ENCODE measurements around the gene SHROOM3. TPM values are rescaled to one million over a fixed set of nuclear protein-coding genes. Genes with fewer than 3 reads are reported as not detected.

Gene SHROOM3
- total RNA-seq, 4 donors from 2014 or later, result 29.5 to 127 (median 59.9) TPM

DNA sequence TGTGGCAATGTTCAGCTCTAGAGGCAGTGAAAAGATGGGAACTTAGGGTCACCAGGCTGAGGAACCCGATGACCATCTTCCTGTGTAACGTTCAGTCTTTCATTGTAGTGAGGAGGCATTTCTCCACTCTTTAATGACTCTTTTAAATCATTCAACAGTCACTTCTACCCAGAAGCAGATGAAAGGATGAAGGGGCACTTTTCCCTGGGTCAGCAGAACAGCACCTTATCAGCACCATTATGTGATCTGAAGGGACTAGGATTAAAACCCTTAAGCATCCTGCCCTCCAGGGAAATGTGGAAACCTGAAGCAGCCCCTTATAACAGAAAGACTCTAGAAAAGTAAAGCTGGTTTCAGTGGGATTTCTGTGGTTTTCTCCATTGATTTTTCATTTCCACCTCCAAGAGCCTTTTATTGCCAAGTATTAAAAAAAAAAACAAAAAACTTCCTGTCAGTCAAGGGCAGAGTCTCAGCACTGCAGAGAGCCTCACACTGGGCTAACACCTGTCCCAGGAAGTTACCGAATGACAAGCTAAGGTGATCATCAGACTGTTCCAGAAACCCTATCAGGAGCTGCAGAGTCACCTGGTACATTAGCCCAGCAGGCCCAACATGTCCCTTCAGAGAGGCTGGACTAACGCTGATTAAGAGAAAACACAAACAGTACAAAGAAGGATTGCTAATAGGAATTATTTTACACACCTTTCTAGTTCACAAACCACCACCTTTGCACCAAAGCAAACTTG lies 185.9 kb downstream of the SHROOM3 start:
- H3K27ac ChIP-seq, result peak overlapping the region in 3 of 4 donors; percentile 78 to 85 (median 81)
- H3K36me3 ChIP-seq, result no peaks in the 10 kb centered on the region
- H3K9me3 ChIP-seq, result no peaks in the 10 kb centered on the region
- H3K27me3 ChIP-seq, result no peaks in the 10 kb centered on the region
- H3K4me3 ChIP-seq, result no peak overlapping the region
- TF ChIP-seq EP300 (IDR thresholded peaks at IDR 0.05) (no peak), POLR2AphosphoS5 (IDR thresholded peaks at IDR 0.05) (no peak), POLR2A (IDR thresholded peaks at IDR 0.05) (no peak)
- TF ChIP-seq, protein P1, sequence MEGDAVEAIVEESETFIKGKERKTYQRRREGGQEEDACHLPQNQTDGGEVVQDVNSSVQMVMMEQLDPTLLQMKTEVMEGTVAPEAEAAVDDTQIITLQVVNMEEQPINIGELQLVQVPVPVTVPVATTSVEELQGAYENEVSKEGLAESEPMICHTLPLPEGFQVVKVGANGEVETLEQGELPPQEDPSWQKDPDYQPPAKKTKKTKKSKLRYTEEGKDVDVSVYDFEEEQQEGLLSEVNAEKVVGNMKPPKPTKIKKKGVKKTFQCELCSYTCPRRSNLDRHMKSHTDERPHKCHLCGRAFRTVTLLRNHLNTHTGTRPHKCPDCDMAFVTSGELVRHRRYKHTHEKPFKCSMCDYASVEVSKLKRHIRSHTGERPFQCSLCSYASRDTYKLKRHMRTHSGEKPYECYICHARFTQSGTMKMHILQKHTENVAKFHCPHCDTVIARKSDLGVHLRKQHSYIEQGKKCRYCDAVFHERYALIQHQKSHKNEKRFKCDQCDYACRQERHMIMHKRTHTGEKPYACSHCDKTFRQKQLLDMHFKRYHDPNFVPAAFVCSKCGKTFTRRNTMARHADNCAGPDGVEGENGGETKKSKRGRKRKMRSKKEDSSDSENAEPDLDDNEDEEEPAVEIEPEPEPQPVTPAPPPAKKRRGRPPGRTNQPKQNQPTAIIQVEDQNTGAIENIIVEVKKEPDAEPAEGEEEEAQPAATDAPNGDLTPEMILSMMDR (IDR thresholded peaks at IDR 0.05), result no peak
- ATAC-seq, result no peak
- peaks cover 19 to 49% (median 21%) of the 10 kb centered on the region in 3 donors for H3K4me1 ChIP-seq
- 71 to 73% methylated on average over 4 of the region's 4 CpGs for WGBS, 2 donors (ENCODE audit: low coverage in 1 of 2)

DNA sequence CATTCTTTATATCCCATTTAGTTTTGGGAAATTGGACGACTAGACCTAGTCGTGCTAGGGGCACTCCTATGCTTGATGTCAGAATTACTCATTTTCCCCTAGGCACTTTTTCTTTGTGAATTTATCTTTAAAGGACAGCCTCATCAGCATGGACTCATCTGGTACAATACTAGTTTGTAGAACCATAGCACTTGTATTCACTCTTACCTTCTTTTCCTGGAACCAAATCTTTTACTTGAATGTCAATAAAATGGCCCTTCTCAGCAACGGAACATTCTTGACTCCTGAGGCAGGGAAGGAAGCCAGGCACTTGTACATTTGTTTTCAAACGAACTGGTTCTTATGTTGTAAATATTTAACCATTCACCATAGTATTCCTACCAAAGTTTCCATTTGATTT lies 187.1 kb downstream of the SHROOM3 start:
- H3K27ac ChIP-seq, result peak overlapping the region; percentile 78 to 94 (median 83)
- H3K9me3 ChIP-seq, result no peaks in the 10 kb centered on the region
- WGBS, 2 donors (ENCODE audit: low coverage in 1 of 2), result 19 to 31% methylated on average over 4 of the region's 4 CpGs
- no peak for TF ChIP-seq EP300 (IDR thresholded peaks at IDR 0.05)
- peak; percentile 49 for TF ChIP-seq POLR2AphosphoS5 (IDR thresholded peaks at IDR 0.05)
- H3K27me3 ChIP-seq, result no peaks in the 10 kb centered on the region
- no peaks in the 10 kb centered on the region for H3K36me3 ChIP-seq
- H3K4me1 ChIP-seq, result peaks cover 19 to 54% (median 21%) of the 10 kb centered on the region in 3 donors
- ATAC-seq, result no peak
- no peak overlapping the region for H3K4me3 ChIP-seq

DNA sequence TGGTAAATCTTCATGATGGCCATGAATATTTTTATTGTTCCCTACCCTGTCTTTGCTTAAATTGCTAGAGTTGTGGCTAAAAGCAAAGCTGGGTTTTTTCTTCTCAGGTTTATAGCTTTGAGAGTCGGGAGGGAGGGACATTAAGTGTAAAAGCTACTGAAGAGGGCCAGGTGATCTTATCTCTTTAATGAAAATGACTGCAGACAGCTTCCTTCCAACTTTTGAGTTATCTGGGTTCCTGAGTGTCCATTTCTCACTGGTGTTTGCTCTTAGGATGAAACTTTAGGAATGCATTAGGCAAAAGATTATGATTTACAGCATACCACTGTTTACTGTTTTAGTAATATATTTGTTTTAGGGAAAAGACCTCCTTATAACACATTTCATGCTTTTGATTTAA lies 187.7 kb downstream of the SHROOM3 start:
- no peaks in the 10 kb centered on the region for H3K9me3 ChIP-seq
- no peak for ATAC-seq
- H3K27ac ChIP-seq, result peak overlapping the region; percentile 78 to 94 (median 83)
- no peaks in the 10 kb centered on the region for H3K36me3 ChIP-seq
- H3K4me3 ChIP-seq, result no peak overlapping the region
- TF ChIP-seq POLR2A (IDR thresholded peaks at IDR 0.05) (no peak), POLR2AphosphoS5 (IDR thresholded peaks at IDR 0.05) (no peak), EP300 (IDR thresholded peaks at IDR 0.05) (no peak)
- TF ChIP-seq, protein P1 (IDR thresholded peaks at IDR 0.05), result no peak
- H3K27me3 ChIP-seq, result no peaks in the 10 kb centered on the region
- WGBS, 2 donors (ENCODE audit: low coverage in 1 of 2), result 25 to 38% methylated on average over 1 of the region's 1 CpG
- H3K4me1 ChIP-seq, result peaks cover 19 to 59% (median 21%) of the 10 kb centered on the region in 3 donors

DNA sequence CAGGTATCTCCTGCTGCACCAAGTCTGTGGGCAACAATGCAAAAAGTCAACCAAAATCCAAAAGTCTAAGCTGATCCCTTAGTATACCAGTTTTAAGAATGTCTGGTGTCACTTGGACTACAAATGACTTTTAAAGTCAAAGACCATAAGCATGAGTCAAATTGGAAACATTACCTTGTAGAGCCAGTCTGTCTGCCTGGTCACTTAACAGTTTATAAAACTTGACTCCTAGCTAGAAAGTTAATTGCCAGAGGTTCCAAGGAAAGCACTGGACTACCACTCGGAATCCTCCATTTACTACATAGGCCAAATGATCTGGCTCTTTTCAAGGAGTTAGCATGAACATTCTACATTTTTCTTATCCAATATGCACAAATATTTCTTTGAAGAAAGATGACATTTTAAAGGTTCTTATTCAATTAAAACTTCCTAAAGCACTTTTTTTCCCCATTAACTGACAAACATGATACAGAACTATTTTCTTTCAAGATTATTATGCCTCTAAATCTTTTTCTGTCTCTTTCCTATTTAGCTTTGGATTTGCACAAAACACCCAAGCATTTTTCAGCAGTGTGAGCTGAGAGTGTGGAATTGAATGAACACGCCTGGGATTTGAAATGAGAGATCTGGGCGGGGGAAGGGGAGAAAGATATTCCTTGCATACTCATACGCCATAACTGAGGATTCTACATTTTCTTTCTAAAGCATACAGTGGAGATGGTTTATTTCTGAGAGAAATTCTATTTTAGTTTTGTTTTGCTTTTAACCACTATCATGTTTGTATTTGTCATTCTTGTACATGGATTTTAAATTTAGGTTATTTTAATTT lies 188.4 kb downstream of the SHROOM3 start:
- Histone ChIP-seq H3K36me3 (no peaks in the 10 kb centered on the region), H3K4me3 (peak overlapping the region in 1 of 2 donors; percentile 12)

DNA sequence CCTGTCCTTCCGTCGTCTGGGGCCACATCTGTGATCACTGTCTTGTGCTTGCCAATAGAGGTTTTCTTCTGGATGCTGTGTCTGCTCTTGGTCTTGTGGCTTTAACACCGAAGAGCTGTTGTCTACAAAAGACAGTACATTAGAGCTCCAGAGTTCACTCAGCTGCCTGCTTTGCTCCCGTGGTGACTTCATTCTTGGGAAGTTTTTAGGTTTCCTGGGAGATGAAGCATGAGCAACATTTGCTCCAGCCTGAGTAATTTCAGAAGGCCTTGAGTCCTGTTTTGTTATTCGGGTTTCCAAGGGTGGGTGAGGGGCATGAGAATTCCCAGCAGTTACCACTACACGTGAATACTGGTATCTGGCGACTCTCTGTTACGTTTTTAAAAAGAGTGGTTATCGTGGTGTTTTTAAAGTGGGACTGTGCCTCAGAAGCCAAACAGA lies 189.2 kb downstream of the SHROOM3 start:
- H3K4me1 ChIP-seq, result peaks cover 19 to 59% (median 21%) of the 10 kb centered on the region in 3 donors
- no peaks in the 10 kb centered on the region for H3K27me3 ChIP-seq
- TF ChIP-seq EP300 (IDR thresholded peaks at IDR 0.05) (no peak), POLR2AphosphoS5 (IDR thresholded peaks at IDR 0.05) (peak; percentile 84), POLR2A (IDR thresholded peaks at IDR 0.05) (no peak)
- TF ChIP-seq, protein P1 (IDR thresholded peaks at IDR 0.05), result no peak
- peak overlapping the region; percentile 78 to 94 (median 83) for H3K27ac ChIP-seq
- H3K4me3 ChIP-seq, result peak overlapping the region in 1 of 2 donors; percentile 12
- WGBS, 2 donors (ENCODE audit: low coverage in 1 of 2), result 15 to 32% methylated on average over 8 to 9 of the region's 9 CpGs
- no peaks in the 10 kb centered on the region for H3K9me3 ChIP-seq
- peak; percentile 89 for ATAC-seq
- no peaks in the 10 kb centered on the region for H3K36me3 ChIP-seq

More for the DNA sequence above, 188.4 kb downstream of the SHROOM3 start:
- 23 to 25% methylated on average over 4 of the region's 4 CpGs for WGBS, 2 donors (ENCODE audit: low coverage in 1 of 2)
- TF ChIP-seq EP300 (IDR thresholded peaks at IDR 0.05), result no peak
- TF ChIP-seq, protein P1 (IDR thresholded peaks at IDR 0.05), result no peak
- TF ChIP-seq POLR2A (IDR thresholded peaks at IDR 0.05), result no peak
- peak; percentile 61 for TF ChIP-seq POLR2AphosphoS5 (IDR thresholded peaks at IDR 0.05)
- Histone ChIP-seq H3K4me1 (peaks cover 19 to 59% (median 21%) of the 10 kb centered on the region in 3 donors), H3K27me3 (no peaks in the 10 kb centered on the region), H3K27ac (peak overlapping the region; percentile 78 to 94 (median 83)), H3K9me3 (no peaks in the 10 kb centered on the region)
- ATAC-seq, result peak; percentile 47
